Transverse colon (tissue), 4 donors: Measurements from ENCODE around the gene C20orf202.

ENCODE experiments used
- CTCF ChIP-seq, 5 experiments: fragments of 200-600 bp in 3 of 5; fragments of 450-650 bp in 2 of 5; sonication (generic) in 3 of 5; IDR thresholded peaks; 1 replicate in 2 of 5; 2 replicates in 3 of 5; pipeline ENCODE4 v1.5.1; 2016 to 2017; ENCODE audit warnings: antibody characterized with exemption in 5 of 5, inconsistent platforms in 3 of 5, mild to moderate bottlenecking in 2 of 5, moderate library complexity in 1 of 5
- POLR2A ChIP-seq: fragments of 450-650 bp; IDR thresholded peaks from one replicate; pipeline ENCODE4 v1.6.1; 2016; ENCODE audit warnings: antibody characterized with exemption, mild to moderate bottlenecking, moderate library complexity
- POLR2AphosphoS5 ChIP-seq, 3 donors: sonication (generic); formaldehyde crosslinking; IDR thresholded peaks; one replicate each; pipeline ENCODE4 v1.6.1; 2016; ENCODE audit warnings: antibody characterized with exemption in 3 of 3

GRCh38 chr20:1214838-1215261, 11.6 kb downstream of the C20orf202 start:
- TF ChIP-seq CTCF (IDR thresholded peaks at IDR 0.05) (no peak), POLR2AphosphoS5 (IDR thresholded peaks at IDR 0.05) (no peak), POLR2A (no peak)
